ENCODE data around the gene CDK2. TPM values are rescaled to one million over a fixed set of nuclear protein-coding genes. Genes with fewer than 3 reads are reported as not detected.

CDK2 gene
- total RNA-seq, 6 experiments from 2014 or later: 27.1 to 61.0 (median 53.9) TPM

DNA sequence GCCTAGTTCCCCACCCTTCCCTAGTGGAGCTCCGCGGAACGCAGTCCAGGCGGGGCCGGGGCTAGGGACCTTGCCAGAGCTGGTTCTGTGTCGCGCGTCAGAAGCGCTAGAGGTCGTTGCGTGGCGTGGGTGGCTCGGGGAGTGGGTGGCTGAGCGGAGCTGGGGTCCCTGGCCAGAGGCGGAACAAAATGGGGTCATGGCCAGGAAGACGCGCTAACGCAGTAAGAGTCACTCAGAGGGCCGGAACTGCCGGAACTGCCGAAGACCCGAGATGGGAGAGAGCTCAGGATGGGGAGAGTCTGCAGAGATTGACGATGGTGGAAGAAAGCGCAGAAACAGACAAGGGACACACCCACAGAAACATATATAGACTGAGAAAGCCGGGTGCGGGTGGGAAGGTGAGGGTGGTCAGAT, 30.9 kb upstream of the CDK2 start:
- Mint-ChIP-seq H3K27me3 (ENCODE audit: insufficient read depth) (no peaks in the 10 kb centered on the region; the same call in 1 of the 2 replicates), H3K27ac (peak overlapping the region; percentile 74), H3K4me3 (peak overlapping the region; percentile 69; the same call in 1 of the 2 replicates), H3K36me3 (ENCODE audit: low read depth) (peaks cover 11% of the 10 kb centered on the region; the same call in 1 of the 2 replicates), H3K9me3 (no peaks in the 10 kb centered on the region), H3K4me1 (ENCODE audit: low read depth) (peaks cover 93% of the 10 kb centered on the region)
- TF ChIP-seq, protein P1, sequence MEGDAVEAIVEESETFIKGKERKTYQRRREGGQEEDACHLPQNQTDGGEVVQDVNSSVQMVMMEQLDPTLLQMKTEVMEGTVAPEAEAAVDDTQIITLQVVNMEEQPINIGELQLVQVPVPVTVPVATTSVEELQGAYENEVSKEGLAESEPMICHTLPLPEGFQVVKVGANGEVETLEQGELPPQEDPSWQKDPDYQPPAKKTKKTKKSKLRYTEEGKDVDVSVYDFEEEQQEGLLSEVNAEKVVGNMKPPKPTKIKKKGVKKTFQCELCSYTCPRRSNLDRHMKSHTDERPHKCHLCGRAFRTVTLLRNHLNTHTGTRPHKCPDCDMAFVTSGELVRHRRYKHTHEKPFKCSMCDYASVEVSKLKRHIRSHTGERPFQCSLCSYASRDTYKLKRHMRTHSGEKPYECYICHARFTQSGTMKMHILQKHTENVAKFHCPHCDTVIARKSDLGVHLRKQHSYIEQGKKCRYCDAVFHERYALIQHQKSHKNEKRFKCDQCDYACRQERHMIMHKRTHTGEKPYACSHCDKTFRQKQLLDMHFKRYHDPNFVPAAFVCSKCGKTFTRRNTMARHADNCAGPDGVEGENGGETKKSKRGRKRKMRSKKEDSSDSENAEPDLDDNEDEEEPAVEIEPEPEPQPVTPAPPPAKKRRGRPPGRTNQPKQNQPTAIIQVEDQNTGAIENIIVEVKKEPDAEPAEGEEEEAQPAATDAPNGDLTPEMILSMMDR (IDR thresholded peaks at IDR 0.05): no peak
- no peak for DNase-seq

DNA sequence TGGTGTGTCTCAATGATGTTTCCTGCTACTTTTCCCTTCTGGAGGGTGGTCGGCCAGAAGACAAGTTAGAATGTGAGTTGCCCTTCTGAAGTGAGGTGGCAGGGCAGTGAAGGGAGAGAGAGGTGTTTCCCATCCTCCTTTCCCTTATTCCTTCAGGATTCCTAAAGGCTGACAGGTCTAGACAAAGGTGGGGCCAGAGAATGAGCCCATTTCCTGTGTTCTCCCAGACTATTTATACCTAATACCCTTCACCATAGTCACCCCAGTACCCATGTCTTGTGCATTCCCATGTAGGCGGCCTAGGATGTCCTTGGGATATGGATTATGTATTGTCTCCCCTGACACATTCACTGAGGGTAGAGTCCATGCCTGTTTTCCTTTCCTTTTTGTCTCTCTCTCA, 28.6 kb upstream of the CDK2 start:
- Mint-ChIP-seq H3K9me3 (no peaks in the 10 kb centered on the region), H3K27ac (peak overlapping the region; percentile 74), H3K4me3 (no peak overlapping the region), H3K36me3 (ENCODE audit: low read depth) (peaks cover 24% of the 10 kb centered on the region), H3K4me1 (ENCODE audit: low read depth) (peaks cover 81% of the 10 kb centered on the region), H3K27me3 (ENCODE audit: insufficient read depth) (no peaks in the 10 kb centered on the region; the same call in 1 of the 2 replicates)
- TF ChIP-seq, protein P1 (IDR thresholded peaks at IDR 0.05): no peak
- peak; percentile 44 for DNase-seq

DNA sequence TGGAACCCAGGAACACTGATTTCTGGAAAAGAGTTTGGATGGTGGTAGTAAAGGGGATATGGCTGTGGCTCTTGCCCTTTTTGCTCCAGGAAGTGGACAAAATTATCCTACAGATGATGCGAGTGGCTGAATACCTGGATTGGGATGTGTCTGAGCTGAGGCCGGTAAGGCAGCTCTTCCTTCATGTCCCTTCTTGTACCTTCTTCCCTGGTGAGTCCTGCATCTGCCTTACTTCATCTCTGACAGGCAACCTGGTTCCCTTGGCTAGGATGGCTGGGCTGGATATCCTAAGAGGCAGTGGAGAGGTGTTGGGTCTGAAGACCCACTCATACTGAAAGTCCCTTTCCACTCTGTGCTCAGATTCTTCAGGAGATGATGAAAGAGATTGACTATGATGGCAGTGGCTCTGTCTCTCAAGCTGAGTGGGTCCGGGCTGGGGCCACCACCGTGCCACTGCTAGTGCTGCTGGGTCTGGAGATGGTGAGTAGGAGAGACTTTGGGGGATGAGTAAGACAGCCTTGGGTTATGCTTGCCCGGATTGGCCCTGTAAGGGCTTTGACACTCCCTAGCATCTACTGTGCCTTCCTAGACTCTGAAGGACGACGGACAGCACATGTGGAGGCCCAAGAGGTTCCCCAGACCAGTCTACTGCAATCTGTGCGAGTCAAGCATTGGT, 27.7 kb upstream of the CDK2 start:
- no peak for DNase-seq
- Mint-ChIP-seq H3K4me1 (ENCODE audit: low read depth) (peaks cover 71% of the 10 kb centered on the region), H3K27me3 (ENCODE audit: insufficient read depth) (no peaks in the 10 kb centered on the region; the same call in 1 of the 2 replicates), H3K27ac (peak overlapping the region; percentile 74), H3K4me3 (no peak overlapping the region), H3K36me3 (ENCODE audit: low read depth) (peaks cover 24% of the 10 kb centered on the region), H3K9me3 (no peaks in the 10 kb centered on the region)
- TF ChIP-seq, protein P1 (IDR thresholded peaks at IDR 0.05): no peak

DNA sequence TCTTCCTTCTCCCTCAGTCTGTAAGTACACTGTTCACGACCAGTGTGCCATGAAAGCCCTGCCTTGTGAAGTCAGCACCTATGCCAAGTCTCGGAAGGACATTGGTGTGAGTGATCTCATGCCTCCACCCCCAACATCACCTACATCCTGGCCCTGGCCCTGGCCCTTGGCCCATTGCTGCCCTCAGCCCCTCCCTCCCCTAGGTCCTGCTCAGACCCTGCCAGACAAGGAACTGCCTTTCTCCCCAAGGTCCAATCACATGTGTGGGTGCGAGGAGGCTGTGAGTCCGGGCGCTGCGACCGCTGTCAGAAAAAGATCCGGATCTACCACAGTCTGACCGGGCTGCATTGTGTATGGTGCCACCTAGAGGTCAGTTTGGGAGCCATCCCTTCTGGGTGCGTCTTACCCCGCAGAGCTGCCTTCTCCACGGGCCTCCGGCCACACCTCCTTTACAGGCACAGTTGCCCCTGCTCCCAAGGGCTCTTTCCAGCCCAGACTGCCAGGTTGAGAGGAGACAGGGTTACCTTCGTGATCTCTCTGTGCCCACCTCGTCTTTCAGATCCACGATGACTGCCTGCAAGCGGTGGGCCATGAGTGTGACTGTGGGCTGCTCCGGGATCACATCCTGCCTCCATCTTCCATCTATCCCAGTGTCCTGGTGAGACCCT, 26.4 kb upstream of the CDK2 start:
- Mint-ChIP-seq H3K27me3 (ENCODE audit: insufficient read depth) (no peaks in the 10 kb centered on the region; the same call in 1 of the 2 replicates), H3K9me3 (no peaks in the 10 kb centered on the region), H3K4me1 (ENCODE audit: low read depth) (peaks cover 59% of the 10 kb centered on the region), H3K27ac (peak overlapping the region; percentile 74), H3K36me3 (ENCODE audit: low read depth) (peaks cover 24% of the 10 kb centered on the region), H3K4me3 (no peak overlapping the region)
- TF ChIP-seq, protein P1 (IDR thresholded peaks at IDR 0.05): peak; percentile 96
- peak; percentile 80 for DNase-seq

DNA sequence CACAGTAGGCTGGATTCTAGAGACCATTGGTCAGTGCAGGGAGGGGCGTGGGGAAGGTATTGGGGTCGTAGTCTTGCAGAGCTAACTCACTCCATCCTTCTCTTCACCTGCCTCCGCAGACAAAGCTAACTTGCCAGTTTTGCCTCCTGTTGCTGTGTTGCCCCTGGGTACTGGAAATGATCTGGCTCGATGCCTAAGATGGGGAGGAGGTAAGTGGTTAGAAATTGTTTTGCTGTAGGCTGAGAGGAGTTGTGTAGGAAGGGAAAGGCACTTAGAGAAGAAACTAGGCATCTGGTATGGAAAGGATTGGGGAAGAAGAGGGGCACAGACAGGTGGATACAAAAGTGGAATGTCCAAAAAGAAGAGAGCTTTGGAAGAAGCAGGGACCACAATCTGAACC, 24.6 kb upstream of the CDK2 start:
- Mint-ChIP-seq H3K36me3 (ENCODE audit: low read depth) (peaks cover 26% of the 10 kb centered on the region), H3K4me3 (no peak overlapping the region), H3K9me3 (no peaks in the 10 kb centered on the region), H3K4me1 (ENCODE audit: low read depth) (peaks cover 42% of the 10 kb centered on the region), H3K27ac (no peak overlapping the region), H3K27me3 (ENCODE audit: insufficient read depth) (no peaks in the 10 kb centered on the region; the same call in 1 of the 2 replicates)
- TF ChIP-seq, protein P1 (IDR thresholded peaks at IDR 0.05): no peak
- DNase-seq: no peak
